DOHH2 (cell line): Measurements from ENCODE around the gene PTPRK.

Source experiments
- H3F3A ChIP-seq: fragments of 200-600 bp; sonication (generic), shearing (Covaris generic); 2 replicates; pipeline ENCODE4 v1.6.0; 2016; ENCODE audit warnings: antibody characterized with exemption, mild to moderate bottlenecking; ENCODE audit not compliant: control insufficient read depth, insufficient read depth
- H3K27ac ChIP-seq: fragments of 200-600 bp; sonication (generic); 2 replicates; pipeline ENCODE4 v1.5.1; 2014; ENCODE audit warnings: low read depth, mild to moderate bottlenecking, low read length, moderate library complexity
- H3K27me3 ChIP-seq: fragments of 200-600 bp; sonication (generic); 2 replicates; pipeline ENCODE4 v1.6.1; 2014; ENCODE audit warnings: mild to moderate bottlenecking, low read length, mixed read lengths; ENCODE audit not compliant: control insufficient read depth
- H3K36me3 ChIP-seq: fragments of 200-600 bp; sonication (generic); 2 replicates; pipeline ENCODE4 v1.6.1; 2014; ENCODE audit warnings: mild to moderate bottlenecking, low read length, moderate library complexity, mixed read lengths; ENCODE audit not compliant: control insufficient read depth
- H3K4me1 ChIP-seq: fragments of 200-600 bp; sonication (generic); 2 replicates; pipeline ENCODE4 v1.6.1; 2014; ENCODE audit warnings: mild to moderate bottlenecking, low read length, mixed read lengths; ENCODE audit not compliant: control insufficient read depth
- H3K4me2 ChIP-seq: fragments of 200-600 bp; sonication (generic); 2 replicates; pipeline ENCODE4 v1.6.0; 2014; ENCODE audit warnings: mild to moderate bottlenecking, low read length, moderate library complexity
- H3K4me3 ChIP-seq: fragments of 200-600 bp; sonication (generic); 2 replicates; pipeline ENCODE4 v1.5.1; 2014; ENCODE audit warnings: mild to moderate bottlenecking, low read length, mixed read lengths
- H3K79me2 ChIP-seq: fragments of 200-600 bp; sonication (generic); 2 replicates; pipeline ENCODE4 v1.6.1; 2014; ENCODE audit warnings: mild to moderate bottlenecking, low read length, mixed read lengths; ENCODE audit not compliant: control insufficient read depth
- H3K9me2 ChIP-seq: fragments of 200-600 bp; sonication (generic); replicated peaks from 2 replicates; pipeline ENCODE4 v1.6.1; 2014; ENCODE audit warnings: mild to moderate bottlenecking, low read length, mixed read lengths; ENCODE audit not compliant: control insufficient read depth
- H3K9me3 ChIP-seq: fragments of 200-600 bp; sonication (generic); 2 replicates; pipeline ENCODE4 v1.6.1; 2014; ENCODE audit warnings: antibody characterized with exemption, low read length, mixed read lengths; ENCODE audit not compliant: control insufficient read depth, insufficient read depth
- H4K20me1 ChIP-seq: fragments of 200-600 bp; sonication (generic); 2 replicates; pipeline ENCODE4 v1.6.0; 2014; ENCODE audit warnings: low read depth, mild to moderate bottlenecking, antibody characterized with exemption, low read length, moderate library complexity; ENCODE audit not compliant: control insufficient read depth, insufficient read depth
- CTCF ChIP-seq: fragments of 200-600 bp; sonication (generic); IDR thresholded peaks from one replicate; pipeline ENCODE4 v1.5.1; 2014; ENCODE audit warnings: antibody characterized with exemption, mild to moderate bottlenecking, low read depth, low read length; ENCODE audit not compliant: poor library complexity, severe bottlenecking
- EZH2phosphoT487 ChIP-seq: fragments of 200-600 bp; sonication (generic); IDR thresholded peaks from 2 replicates; pipeline ENCODE4 v1.6.1; 2017; ENCODE audit warnings: borderline replicate concordance, mild to moderate bottlenecking, antibody characterized with exemption, low read length, moderate library complexity, mixed read lengths

PTPRK gene

GRCh38 chr6:128508588-128509296 lies 11.7 kb downstream of the PTPRK start:
- H4K20me1 ChIP-seq = no peaks in the 10 kb centered on the region
- no peaks in the 10 kb centered on the region for H3K27me3 ChIP-seq
- no peaks in the 10 kb centered on the region for H3K4me1 ChIP-seq
- TF ChIP-seq CTCF (no peak), EZH2phosphoT487 (no peak)
- H3K27ac ChIP-seq = no peak overlapping the region
- H3K9me3 ChIP-seq = no peaks in the 10 kb centered on the region
- no peaks in the 10 kb centered on the region for H3K36me3 ChIP-seq
- no peak overlapping the region for H3K4me3 ChIP-seq
- no peaks in the 10 kb centered on the region for H3K9me2 ChIP-seq
- H3F3A ChIP-seq = no peaks in the 10 kb centered on the region
- H3K79me2 ChIP-seq = no peaks in the 10 kb centered on the region
- no peak overlapping the region for H3K4me2 ChIP-seq

GRCh38 chr6:128507337-128508310 lies 12.8 kb downstream of the PTPRK start:
- no peak overlapping the region for H3K27ac ChIP-seq
- no peaks in the 10 kb centered on the region for H3K4me1 ChIP-seq
- no peak overlapping the region for H3K4me3 ChIP-seq
- TF ChIP-seq CTCF (no peak), EZH2phosphoT487 (no peak)
- no peaks in the 10 kb centered on the region for H3K79me2 ChIP-seq
- no peaks in the 10 kb centered on the region for H3K27me3 ChIP-seq
- H3F3A ChIP-seq = no peaks in the 10 kb centered on the region
- H3K9me2 ChIP-seq = no peaks in the 10 kb centered on the region
- no peak overlapping the region for H3K4me2 ChIP-seq
- H3K36me3 ChIP-seq = no peaks in the 10 kb centered on the region
- no peaks in the 10 kb centered on the region for H4K20me1 ChIP-seq
- no peaks in the 10 kb centered on the region for H3K9me3 ChIP-seq

GRCh38 chr6:128505603-128506002 lies 14.8 kb downstream of the PTPRK start:
- Histone ChIP-seq H3K79me2 (no peaks in the 10 kb centered on the region), H3K4me2 (no peak overlapping the region), H3K36me3 (no peaks in the 10 kb centered on the region), H3K9me2 (no peaks in the 10 kb centered on the region), H3K27ac (no peak overlapping the region), H4K20me1 (no peaks in the 10 kb centered on the region), H3K4me3 (no peak overlapping the region), H3K27me3 (no peaks in the 10 kb centered on the region), H3K9me3 (no peaks in the 10 kb centered on the region), H3K4me1 (no peaks in the 10 kb centered on the region), H3F3A (no peaks in the 10 kb centered on the region)
- TF ChIP-seq CTCF (no peak), EZH2phosphoT487 (no peak)
